Sigmoid colon (tissue), 7 donors: ENCODE data around the gene FRY. TPM values are rescaled to one million over a fixed set of nuclear protein-coding genes. Genes with fewer than 3 reads are reported as not detected.

Source experiments
- DNase-seq: peaks from one replicate; pipeline ENCODE4 v3.0.0-alpha.2; 2019
- H3K27ac ChIP-seq, 4 donors: fragments of 200-600 bp; sonication (generic); one replicate each; pipeline ENCODE4 v1.5.1; 2016 to 2019; ENCODE audit warnings: mild to moderate bottlenecking in 1 of 4
- H3K27me3 ChIP-seq, 3 donors: fragments of 200-600 bp; sonication (generic); one replicate each; pipeline ENCODE4 v1.5.1; 2019; ENCODE audit warnings: mild to moderate bottlenecking in 1 of 3
- H3K36me3 ChIP-seq, 4 donors: fragments of 200-600 bp; sonication (generic); one replicate each; pipeline ENCODE4 v1.5.1; 2016 to 2019
- H3K4me1 ChIP-seq, 4 donors: fragments of 200-600 bp; sonication (generic); one replicate each; pipeline ENCODE4 v1.5.1; 2017 to 2019
- H3K4me3 ChIP-seq, 4 donors: fragments of 200-600 bp; sonication (generic); one replicate each; pipeline ENCODE4 v1.5.1; 2017 to 2019; ENCODE audit warnings: mild to moderate bottlenecking in 2 of 4, moderate library complexity in 1 of 4
- H3K9me3 ChIP-seq, 4 donors: fragments of 200-600 bp in 3 of 4; sonication (generic) in 3 of 4; one replicate each; pipeline versions ENCODE4 v1.5.1 to v1.6.1; 2013 to 2019
- CTCF ChIP-seq, 4 experiments: fragments of 450-650 bp in 3 of 4; fragments of 200-600 bp in 1 of 4; IDR thresholded peaks; one replicate each; pipeline ENCODE4 v1.5.1; 2016 to 2019; ENCODE audit warnings: antibody characterized with exemption in 4 of 4, mild to moderate bottlenecking in 3 of 4, moderate library complexity in 2 of 4
- EP300 ChIP-seq, 4 donors: sonication (generic); formaldehyde crosslinking; IDR thresholded peaks; one replicate each; pipeline ENCODE4 v1.6.1; 2017; ENCODE audit warnings: antibody characterized with exemption in 4 of 4
- POLR2A ChIP-seq, 2 donors: fragments of 450-650 bp; IDR thresholded peaks; one replicate each; pipeline ENCODE4 v1.6.1; 2016; ENCODE audit warnings: antibody characterized with exemption in 2 of 2, mild to moderate bottlenecking in 2 of 2, moderate library complexity in 2 of 2
- POLR2AphosphoS5 ChIP-seq, 4 donors: sonication (generic); formaldehyde crosslinking; IDR thresholded peaks; one replicate each; pipeline ENCODE4 v1.6.1; 2017; ENCODE audit warnings: antibody characterized with exemption in 4 of 4
- WGBS, 2 donors: extraction: QIAGEN DNeasy Blood & Tissue Kit; methylation state at CpG; one replicate each; pipeline ENCODE4 v1.1.7; 2013; 5-methylcytosine and 5-hydroxymethylcytosine counted together
- intact Hi-C: fragments of 100-400 bp; cut with DNase I; formaldehyde crosslinking; loops from one replicate; pipeline ENCODE4 v1.15.1; 2023
- polyA plus RNA-seq, 3 donors: library from polyadenylated mRNA; stranded (reverse); fragments of 200-250 nt; gene quantifications; one replicate each; pipeline ENCODE4 v1.2.3, GENCODE V29; 2013
- total RNA-seq, 4 donors: library from RNA; depleted of rRNA; stranded (reverse); fragments of >200 nt; gene quantifications; one replicate each; pipeline ENCODE4 v1.1.0, GENCODE V29; 2016
- donor health status: healthy with polysubstance abuse.
- donor health status: Bipolar disorder and iron deficiency.
- donor health status: healthy.

FRY gene
- total and polyA plus RNA-seq, 7 donors: 1.4 to 118 (median 26.7) TPM

- no peak for TF ChIP-seq POLR2AphosphoS5 (IDR thresholded peaks at IDR 0.05)
- no peak for TF ChIP-seq POLR2A (IDR thresholded peaks at IDR 0.05)
- TF ChIP-seq CTCF (IDR thresholded peaks at IDR 0.05): no peak
- no peak for TF ChIP-seq EP300 (IDR thresholded peaks at IDR 0.05)
- H3K36me3 ChIP-seq: no peaks in the 10 kb centered on the region
- H3K9me3 ChIP-seq: no peaks in the 10 kb centered on the region
- H3K4me3 ChIP-seq: no peak overlapping the region
- intact Hi-C loops: no loop called here
- DNase-seq: no peak
- WGBS, 2 donors: 93 to 96% methylated on average over 3 of the region's 3 CpGs
- peak overlapping the region in 3 of 4 donors; percentile 33 to 74 (median 68) for H3K27ac ChIP-seq
- no peaks in the 10 kb centered on the region for H3K27me3 ChIP-seq
- peaks cover 0 to 43% (median 17%) of the 10 kb centered on the region in 4 donors for H3K4me1 ChIP-seq
Measured at GRCh38 chr13:32045537-32045936, 14.0 kb downstream of the FRY start.

GRCh38 chr13:32045982-32046785 lies 14.6 kb downstream of the FRY start:
- TF ChIP-seq POLR2AphosphoS5 (IDR thresholded peaks at IDR 0.05) (peak in 1 of 4 donors; percentile 5), POLR2A (IDR thresholded peaks at IDR 0.05) (no peak)
- Histone ChIP-seq H3K4me3 (no peak overlapping the region), H3K27ac (peak overlapping the region in 3 of 4 donors; percentile 33 to 74 (median 68)), H3K27me3 (no peaks in the 10 kb centered on the region), H3K9me3 (no peaks in the 10 kb centered on the region), H3K36me3 (no peaks in the 10 kb centered on the region), H3K4me1 (peaks cover 0 to 43% (median 17%) of the 10 kb centered on the region in 4 donors)
- 26 to 35% methylated on average over 4 of the region's 4 CpGs for WGBS, 2 donors
- intact Hi-C loops: no loop called here
- no peak for DNase-seq

- Histone ChIP-seq H3K4me3 (no peak overlapping the region), H3K36me3 (no peaks in the 10 kb centered on the region), H3K4me1 (peaks cover 0 to 39% (median 17%) of the 10 kb centered on the region in 4 donors), H3K9me3 (no peaks in the 10 kb centered on the region), H3K27me3 (no peaks in the 10 kb centered on the region), H3K27ac (peak overlapping the region in 1 of 4 donors; percentile 74)
- intact Hi-C loops: no loop called here
- no peak for DNase-seq
- TF ChIP-seq POLR2AphosphoS5 (IDR thresholded peaks at IDR 0.05) (peak in 1 of 4 donors; percentile 16), EP300 (IDR thresholded peaks at IDR 0.05) (no peak), POLR2A (IDR thresholded peaks at IDR 0.05) (no peak)
Measured at GRCh38 chr13:32047088-32047487, 15.5 kb downstream of the FRY start.

- Histone ChIP-seq H3K36me3 (no peaks in the 10 kb centered on the region), H3K4me1 (peaks cover 0 to 39% (median 17%) of the 10 kb centered on the region in 4 donors), H3K27me3 (no peaks in the 10 kb centered on the region), H3K27ac (peak overlapping the region in 1 of 4 donors; percentile 74), H3K9me3 (no peaks in the 10 kb centered on the region), H3K4me3 (no peak overlapping the region)
- intact Hi-C loops: no loop called here
- no peak for DNase-seq
- TF ChIP-seq POLR2A (IDR thresholded peaks at IDR 0.05): no peak
- no peak for TF ChIP-seq POLR2AphosphoS5 (IDR thresholded peaks at IDR 0.05)
- TF ChIP-seq CTCF (IDR thresholded peaks at IDR 0.05): no peak
- no peak for TF ChIP-seq EP300 (IDR thresholded peaks at IDR 0.05)
- WGBS, 2 donors: 53 to 62% methylated on average over 5 of the region's 5 CpGs
Measured at GRCh38 chr13:32047793-32048192, 16.2 kb downstream of the FRY start.

- no peak overlapping the region for H3K27ac ChIP-seq
- intact Hi-C loops: no loop called here
- H3K9me3 ChIP-seq: no peaks in the 10 kb centered on the region
Measured at GRCh38 chr13:32048816-32049215, 17.2 kb downstream of the FRY start.

More at GRCh38 chr13:32048816-32049215, 17.2 kb downstream of the FRY start:
- Histone ChIP-seq H3K4me3 (no peak overlapping the region), H3K4me1 (peaks cover 0 to 39% (median 17%) of the 10 kb centered on the region in 4 donors), H3K36me3 (no peaks in the 10 kb centered on the region), H3K27me3 (no peaks in the 10 kb centered on the region)
- no peak for TF ChIP-seq POLR2A (IDR thresholded peaks at IDR 0.05)
- no peak for TF ChIP-seq POLR2AphosphoS5 (IDR thresholded peaks at IDR 0.05)
- no peak for TF ChIP-seq CTCF (IDR thresholded peaks at IDR 0.05)
- no peak for TF ChIP-seq EP300 (IDR thresholded peaks at IDR 0.05)
- DNase-seq: no peak
